HepG2 (cell line): Measurements from ENCODE around the gene MEX3C.

Source experiments
- ARNT ChIP-seq: fragments of 450-650 bp; IDR thresholded peaks from 2 replicates; pipeline ENCODE4 v1.6.1; 2017
- DNMT1 ChIP-seq: sonication (generic); formaldehyde crosslinking; IDR thresholded peaks from 2 replicates; pipeline ENCODE4 v1.5.1; 2020; ENCODE audit warnings: mild to moderate bottlenecking, missing genetic modification reagents
- EED ChIP-seq: sonication (generic); formaldehyde crosslinking; IDR thresholded peaks from 2 replicates; pipeline ENCODE4 v1.5.0; 2020; ENCODE audit warnings: mild to moderate bottlenecking, missing genetic modification reagents
- JUNB ChIP-seq: sonication (generic); formaldehyde crosslinking; IDR thresholded peaks from 2 replicates; pipeline ENCODE4 v1.8.0; 2022; ENCODE audit warnings: missing genetic modification reagents, mild to moderate bottlenecking, borderline replicate concordance
- MIER2 ChIP-seq: IDR thresholded peaks from 2 replicates; pipeline ENCODE4 v1.6.1; 2016; ENCODE audit warnings: missing biosample characterization, missing genetic modification reagents
- NONO ChIP-seq, 2 experiments: fragments of 450-650 bp in 1 of 2; sonication (generic) in 1 of 2; formaldehyde crosslinking in 1 of 2; IDR thresholded peaks in 1 of 2; conservative IDR thresholded peaks in 1 of 2; 2 replicates each; pipeline versions ENCODE4 v1.6.1 to v1.8.0; 2017 to 2022; ENCODE audit warnings: mild to moderate bottlenecking in 1 of 2, missing genetic modification reagents in 1 of 2, moderate library complexity in 1 of 2
- PAX8 ChIP-seq: sonication (generic); formaldehyde crosslinking; IDR thresholded peaks from 2 replicates; pipeline ENCODE4 v1.8.0; 2022; ENCODE audit warnings: mild to moderate bottlenecking, missing genetic modification reagents, borderline replicate concordance
- POLR2AphosphoS5 ChIP-seq: IDR thresholded peaks from 2 replicates; pipeline ENCODE4 v1.6.1; 2012; ENCODE audit warnings: low read depth, low read length
- SALL2 ChIP-seq: sonication (generic); formaldehyde crosslinking; IDR thresholded peaks from 2 replicates; pipeline ENCODE4 v1.8.1; 2023; ENCODE audit warnings: mild to moderate bottlenecking, missing genetic modification reagents, inconsistent platforms
- TCF12 ChIP-seq, 2 experiments: fragments of 450-650 bp in 1 of 2; sonication (generic) in 1 of 2; formaldehyde crosslinking in 1 of 2; IDR thresholded peaks; 2 replicates each; pipeline versions ENCODE4 v1.6.1 to v1.8.0; 2017 to 2022; ENCODE audit warnings: antibody characterized with exemption in 1 of 2, mild to moderate bottlenecking in 1 of 2, missing genetic modification reagents in 1 of 2, moderate library complexity in 1 of 2
- YY1 ChIP-seq: IDR thresholded peaks from 2 replicates; pipeline ENCODE4 v1.6.1; 2011; ENCODE audit warnings: low read length, low read depth, moderate library complexity, mild to moderate bottlenecking; ENCODE audit not compliant: insufficient read depth, insufficient replicate concordance
- TF ChIP-seq, protein P1 (sequence below): sonication (generic); formaldehyde crosslinking; IDR thresholded peaks from 2 replicates; pipeline ENCODE4 v1.4.0; 2020; ENCODE audit warnings: missing genetic modification reagents
- TF ChIP-seq, protein P2 (sequence below): sonication (generic); formaldehyde crosslinking; IDR thresholded peaks from 2 replicates; pipeline ENCODE4 v1.4.0; 2020; ENCODE audit warnings: missing genetic modification reagents

DNA sequence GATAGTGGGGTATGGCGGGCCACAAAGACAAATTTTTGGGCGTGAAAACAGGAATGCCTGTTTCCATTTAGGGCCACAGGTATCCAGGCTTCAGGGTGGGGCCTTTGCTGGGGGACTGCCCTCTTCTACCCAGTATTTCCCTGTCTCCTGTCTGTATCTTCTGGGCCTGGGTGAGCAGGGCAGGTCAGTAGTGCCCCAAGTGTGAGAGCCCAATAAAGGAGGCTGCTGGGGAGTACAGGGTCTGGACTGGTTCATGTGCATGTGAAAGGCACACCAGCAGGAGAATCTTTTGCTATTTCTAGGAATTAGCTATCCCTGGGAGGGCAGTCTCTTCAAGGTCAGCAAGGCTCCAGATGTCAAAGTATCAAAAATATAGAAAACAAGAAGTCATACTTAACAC lies 71.5 kb downstream of the MEX3C start:
- TF ChIP-seq MIER2 (CRISPR knock-in tag) (no peak), SALL2 (no peak), TCF12 (IDR thresholded peaks at IDR 0.05) (no peak), TCF12 (CRISPR knock-in tag; IDR thresholded peaks at IDR 0.05) (no peak), NONO (IDR thresholded peaks at IDR 0.05) (no peak), NONO (CRISPR knock-in tag; conservative IDR thresholded peaks at IDR 0.05) (no peak), POLR2AphosphoS5 (no peak), DNMT1 (no peak), YY1 (no peak), ARNT (no peak), JUNB (no peak), PAX8 (no peak), EED (CRISPR knock-in tag) (no peak)
- TF ChIP-seq, protein P1, sequence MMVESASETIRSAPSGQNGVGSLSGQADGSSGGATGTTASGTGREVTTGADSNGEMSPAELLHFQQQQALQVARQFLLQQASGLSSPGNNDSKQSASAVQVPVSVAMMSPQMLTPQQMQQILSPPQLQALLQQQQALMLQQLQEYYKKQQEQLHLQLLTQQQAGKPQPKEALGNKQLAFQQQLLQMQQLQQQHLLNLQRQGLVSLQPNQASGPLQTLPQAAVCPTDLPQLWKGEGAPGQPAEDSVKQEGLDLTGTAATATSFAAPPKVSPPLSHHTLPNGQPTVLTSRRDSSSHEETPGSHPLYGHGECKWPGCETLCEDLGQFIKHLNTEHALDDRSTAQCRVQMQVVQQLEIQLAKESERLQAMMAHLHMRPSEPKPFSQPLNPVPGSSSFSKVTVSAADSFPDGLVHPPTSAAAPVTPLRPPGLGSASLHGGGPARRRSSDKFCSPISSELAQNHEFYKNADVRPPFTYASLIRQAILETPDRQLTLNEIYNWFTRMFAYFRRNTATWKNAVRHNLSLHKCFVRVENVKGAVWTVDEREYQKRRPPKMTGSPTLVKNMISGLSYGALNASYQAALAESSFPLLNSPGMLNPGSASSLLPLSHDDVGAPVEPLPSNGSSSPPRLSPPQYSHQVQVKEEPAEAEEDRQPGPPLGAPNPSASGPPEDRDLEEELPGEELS (CRISPR knock-in tag), result no peak
- TF ChIP-seq, protein P2, sequence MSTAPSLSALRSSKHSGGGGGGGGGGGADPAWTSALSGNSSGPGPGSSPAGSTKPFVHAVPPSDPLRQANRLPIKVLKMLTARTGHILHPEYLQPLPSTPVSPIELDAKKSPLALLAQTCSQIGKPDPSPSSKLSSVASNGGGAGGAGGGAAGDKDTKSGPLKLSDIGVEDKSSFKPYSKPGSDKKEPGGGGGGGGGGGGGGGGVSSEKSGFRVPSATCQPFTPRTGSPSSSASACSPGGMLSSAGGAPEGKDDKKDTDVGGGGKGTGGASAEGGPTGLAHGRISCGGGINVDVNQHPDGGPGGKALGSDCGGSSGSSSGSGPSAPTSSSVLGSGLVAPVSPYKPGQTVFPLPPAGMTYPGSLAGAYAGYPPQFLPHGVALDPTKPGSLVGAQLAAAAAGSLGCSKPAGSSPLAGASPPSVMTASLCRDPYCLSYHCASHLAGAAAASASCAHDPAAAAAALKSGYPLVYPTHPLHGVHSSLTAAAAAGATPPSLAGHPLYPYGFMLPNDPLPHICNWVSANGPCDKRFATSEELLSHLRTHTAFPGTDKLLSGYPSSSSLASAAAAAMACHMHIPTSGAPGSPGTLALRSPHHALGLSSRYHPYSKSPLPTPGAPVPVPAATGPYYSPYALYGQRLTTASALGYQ, result no peak
